HFFc6 (cell line): ENCODE measurements around the gene HECTD4. TPM values are rescaled to one million over a fixed set of nuclear protein-coding genes. Genes with fewer than 3 reads are reported as not detected.
A peak's percentile ranks its signal among the peaks of the same experiment; 100 is the strongest.
"Not testable (repeated sequence)": the region's sequence is repeated elsewhere in the genome, so short reads cannot be mapped to it uniquely, and the experiment has no call there.

Experiments used
- DNase-seq: peaks from one replicate; pipeline ENCODE4 v3.0.0-alpha.2; 2018
- H3K27ac Mint-ChIP-seq: 2 replicates; pipeline ENCODE4 v1.8.0; 2020; ENCODE audit warnings: mild to moderate bottlenecking, mixed read lengths
- H3K27me3 Mint-ChIP-seq: 2 replicates; pipeline ENCODE4 v1.8.0; 2021; ENCODE audit warnings: mild to moderate bottlenecking, moderate library complexity, mixed read lengths; ENCODE audit not compliant: insufficient read depth
- H3K36me3 Mint-ChIP-seq: 2 replicates; pipeline ENCODE4 v1.8.0; 2021; ENCODE audit warnings: low read depth, mixed read lengths
- H3K4me1 Mint-ChIP-seq: 2 replicates; pipeline ENCODE4 v1.8.0; 2020; ENCODE audit warnings: low read depth, mixed read lengths
- H3K4me3 Mint-ChIP-seq: 2 replicates; pipeline ENCODE4 v1.8.0; 2020; ENCODE audit warnings: mild to moderate bottlenecking, moderate library complexity, mixed read lengths
- H3K9me3 Mint-ChIP-seq: 2 replicates; pipeline ENCODE4 v1.8.0; 2020; ENCODE audit warnings: mild to moderate bottlenecking, mixed read lengths
- CTCF ChIP-seq: fragments of 200-600 bp; sonication (generic); IDR thresholded peaks from 2 replicates; pipeline ENCODE4 v1.5.0; 2021; ENCODE audit warnings: antibody characterized with exemption, mild to moderate bottlenecking
- total RNA-seq, 6 experiments: library from RNA; stranded (reverse); fragmentation: NEBNext Ultra II Directional; extraction: Animal tissue kit (Norgen Biotek cat#: 25700); gene quantifications; 2 replicates in 1 of 6; 3 replicates in 5 of 6; pipeline ENCODE4 v1.2.3, GENCODE V29; 2021

Gene HECTD4
- total RNA-seq, 6 experiments from 2014 or later, result 15.7 to 22.5 (median 18.5) TPM

GRCh38 chr12:112409906-112410244 is 27.6 kb upstream of the HECTD4 start:
- no peak for DNase-seq
- no peak for TF ChIP-seq CTCF
- peaks cover 9% of the 10 kb centered on the region for H3K27me3 Mint-ChIP-seq
- H3K4me1 Mint-ChIP-seq, result peaks cover 42% of the 10 kb centered on the region
- H3K4me3 Mint-ChIP-seq, result peak overlapping the region; percentile 99; the same call in 1 of the 2 replicates
- peaks cover 41% of the 10 kb centered on the region for H3K36me3 Mint-ChIP-seq
- H3K27ac Mint-ChIP-seq, result no peak overlapping the region; the same call in 1 of the 2 replicates
- peaks cover 13% of the 10 kb centered on the region for H3K9me3 Mint-ChIP-seq

GRCh38 chr12:112409064-112409905 is 27.1 kb upstream of the HECTD4 start, which contains the start of gene RPL6:
RPL6 (minus strand) TSS chr12:112409605; CDS start chr12:112408656, 949 bp downstream.
- Mint-ChIP-seq H3K36me3 (peaks cover 45% of the 10 kb centered on the region), H3K27me3 (peaks cover 9% of the 10 kb centered on the region), H3K9me3 (peaks cover 13% of the 10 kb centered on the region), H3K27ac (peak within 1 kb of the TSS; percentile 99), H3K4me3 (peak within 1 kb of the TSS; percentile 99), H3K4me1 (peaks cover 42% of the 10 kb centered on the region)
- peak; percentile 90 for DNase-seq
- no peak for TF ChIP-seq CTCF

- Mint-ChIP-seq H3K9me3 (peaks cover 13% of the 10 kb centered on the region), H3K27me3 (peaks cover 9% of the 10 kb centered on the region)
Measured at GRCh38 chr12:112408621-112409020, 26.4 kb upstream of the HECTD4 start.

GRCh38 chr12:112407683-112408082 is 25.5 kb upstream of the HECTD4 start:
- Mint-ChIP-seq H3K36me3 (peaks cover 45% of the 10 kb centered on the region), H3K4me1 (peaks cover 36% of the 10 kb centered on the region), H3K4me3 (peak overlapping the region; percentile 99), H3K27ac (peak overlapping the region; percentile 99), H3K9me3 (peaks cover 13% of the 10 kb centered on the region)
- DNase-seq, H3K27me3 Mint-ChIP-seq: not testable (repeated sequence)

More at GRCh38 chr12:112408621-112409020, 26.4 kb upstream of the HECTD4 start:
- H3K27ac Mint-ChIP-seq, result peak overlapping the region; percentile 99
- H3K4me3 Mint-ChIP-seq, result peak overlapping the region; percentile 99
- DNase-seq, result no peak
- peaks cover 36% of the 10 kb centered on the region for H3K4me1 Mint-ChIP-seq
- TF ChIP-seq CTCF, result no peak
- H3K36me3 Mint-ChIP-seq, result peaks cover 45% of the 10 kb centered on the region

GRCh38 chr12:112406519-112407488 is 24.6 kb upstream of the HECTD4 start:
- H3K36me3 Mint-ChIP-seq, result peaks cover 45% of the 10 kb centered on the region

More at GRCh38 chr12:112406519-112407488, 24.6 kb upstream of the HECTD4 start:
- peaks cover 9% of the 10 kb centered on the region for H3K27me3 Mint-ChIP-seq
- H3K4me1 Mint-ChIP-seq, result peaks cover 36% of the 10 kb centered on the region
- no peak for TF ChIP-seq CTCF
- peak overlapping the region; percentile 99 for H3K4me3 Mint-ChIP-seq
- no peak for DNase-seq
- H3K27ac Mint-ChIP-seq, result peak overlapping the region; percentile 99
- H3K9me3 Mint-ChIP-seq, result peaks cover 13% of the 10 kb centered on the region
